Measurements from ENCODE around the gene CTLA4.

CTLA4 gene

GRCh38 chr2:203857656-203858055, 9.9 kb upstream of the CTLA4 start:
- Histone ChIP-seq H3K4me1 (ENCODE audit: insufficient read depth, insufficient read length) (no peaks in the 10 kb centered on the region), H3K4me3 (ENCODE audit: insufficient read length, low read depth) (no peak overlapping the region), H3K27me3 (ENCODE audit: insufficient read depth, insufficient read length) (no peaks in the 10 kb centered on the region), H3K9ac (ENCODE audit: insufficient read length, low read depth) (no peak overlapping the region), H3K36me3 (ENCODE audit: insufficient read depth, insufficient read length, low read length) (no peaks in the 10 kb centered on the region), H3K9me3 (ENCODE audit: insufficient read depth, low read length) (no peaks in the 10 kb centered on the region)
- TF ChIP-seq SUZ12 (IDR thresholded peaks at IDR 0.05; ENCODE audit: extremely low read depth, insufficient read depth, insufficient read length) (no peak), YY1 (IDR thresholded peaks at IDR 0.05; ENCODE audit: insufficient read depth, insufficient read length) (no peak), ZNF274 (IDR thresholded peaks at IDR 0.05; ENCODE audit: low read depth, low read length) (no peak)
- no peak for DNase-seq (ENCODE audit: low read depth, low spot score)

GRCh38 chr2:203858176-203858575, 9.4 kb upstream of the CTLA4 start:
- DNase-seq (ENCODE audit: low read depth, low spot score): no peak
- TF ChIP-seq SUZ12 (IDR thresholded peaks at IDR 0.05; ENCODE audit: extremely low read depth, insufficient read depth, insufficient read length) (no peak), YY1 (IDR thresholded peaks at IDR 0.05; ENCODE audit: insufficient read depth, insufficient read length) (no peak), ZNF274 (IDR thresholded peaks at IDR 0.05; ENCODE audit: low read depth, low read length) (no peak)
- no peak overlapping the region for H3K9ac ChIP-seq (ENCODE audit: insufficient read length, low read depth)

DNA sequence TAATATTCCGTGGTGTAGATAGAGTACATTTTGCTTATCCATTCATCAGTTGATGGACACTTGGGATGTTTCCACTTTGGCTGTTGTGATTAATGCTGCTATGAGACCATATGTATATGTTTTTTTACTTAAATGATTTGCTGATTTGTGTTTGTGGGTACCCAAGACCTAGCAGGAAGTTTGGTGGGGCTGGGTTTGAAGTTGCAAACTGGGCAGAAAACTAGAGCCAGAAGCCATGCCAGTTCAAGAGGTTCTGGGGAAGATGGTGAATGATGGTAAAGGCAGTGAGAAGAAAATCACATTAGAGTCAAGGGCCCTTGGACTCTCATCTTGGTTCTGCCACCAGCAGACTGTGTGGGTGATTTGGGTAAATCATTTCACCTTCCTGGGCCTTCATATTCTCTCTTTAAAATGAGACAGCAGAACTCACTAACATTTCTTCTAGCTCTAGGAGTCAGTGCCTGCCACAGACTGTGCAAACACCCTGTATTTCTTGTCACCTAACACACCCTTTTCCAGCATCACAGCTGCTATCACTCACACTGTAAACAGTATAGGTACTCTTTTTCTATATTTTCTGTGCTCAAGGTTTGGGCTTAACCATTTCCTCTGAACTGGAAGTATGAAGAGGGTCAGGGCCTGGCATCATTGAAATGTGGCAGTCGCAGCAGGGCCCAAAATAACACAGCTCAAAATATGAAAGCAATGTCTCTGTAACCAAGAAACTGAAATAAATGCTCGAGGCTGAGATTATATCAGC, 8.4 kb upstream of the CTLA4 start:
- Histone ChIP-seq H3K9me3 (ENCODE audit: insufficient read depth, low read length) (no peaks in the 10 kb centered on the region), H3K9ac (ENCODE audit: insufficient read length, low read depth) (no peak overlapping the region), H3K4me3 (ENCODE audit: insufficient read length, low read depth) (no peak overlapping the region), H3K27me3 (ENCODE audit: insufficient read depth, insufficient read length) (no peaks in the 10 kb centered on the region), H3K36me3 (ENCODE audit: insufficient read depth, insufficient read length, low read length) (no peaks in the 10 kb centered on the region), H3K4me1 (ENCODE audit: insufficient read depth, insufficient read length) (no peaks in the 10 kb centered on the region)
- DNase-seq (ENCODE audit: low read depth, low spot score): no peak
- TF ChIP-seq SUZ12 (IDR thresholded peaks at IDR 0.05; ENCODE audit: extremely low read depth, insufficient read depth, insufficient read length) (no peak), ZNF274 (IDR thresholded peaks at IDR 0.05; ENCODE audit: low read depth, low read length) (no peak), YY1 (IDR thresholded peaks at IDR 0.05; ENCODE audit: insufficient read depth, insufficient read length) (no peak)

More at GRCh38 chr2:203858176-203858575, 9.4 kb upstream of the CTLA4 start:
- no peaks in the 10 kb centered on the region for H3K9me3 ChIP-seq (ENCODE audit: insufficient read depth, low read length)
- H3K4me1 ChIP-seq (ENCODE audit: insufficient read depth, insufficient read length): no peaks in the 10 kb centered on the region
- H3K4me3 ChIP-seq (ENCODE audit: insufficient read length, low read depth): no peak overlapping the region
- no peaks in the 10 kb centered on the region for H3K27me3 ChIP-seq (ENCODE audit: insufficient read depth, insufficient read length)
- no peaks in the 10 kb centered on the region for H3K36me3 ChIP-seq (ENCODE audit: insufficient read depth, insufficient read length, low read length)

DNA sequence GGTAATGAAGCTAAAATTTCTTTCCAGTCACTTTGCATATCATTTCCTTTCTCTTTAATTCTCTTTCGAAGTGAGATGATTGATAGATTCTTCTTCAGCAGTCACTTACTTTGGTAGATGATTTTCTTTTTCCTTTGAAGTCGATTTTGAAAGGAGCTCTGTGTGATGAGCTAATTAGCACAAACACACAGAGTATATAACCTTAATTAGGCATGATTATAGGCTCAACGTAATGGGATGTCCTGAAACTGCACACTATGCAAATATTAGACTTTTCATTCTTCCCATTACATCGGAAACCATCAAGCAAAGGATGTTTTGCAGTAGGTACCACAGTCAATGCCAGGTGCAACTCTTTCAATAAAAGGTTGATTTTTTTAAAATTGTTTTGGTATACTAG, 6.4 kb upstream of the CTLA4 start:
- DNase-seq (ENCODE audit: low read depth, low spot score): no peak
- Histone ChIP-seq H3K36me3 (ENCODE audit: insufficient read depth, insufficient read length, low read length) (no peaks in the 10 kb centered on the region), H3K4me1 (ENCODE audit: insufficient read depth, insufficient read length) (no peaks in the 10 kb centered on the region), H3K27me3 (ENCODE audit: insufficient read depth, insufficient read length) (no peaks in the 10 kb centered on the region), H3K4me3 (ENCODE audit: insufficient read length, low read depth) (no peak overlapping the region), H3K9me3 (ENCODE audit: insufficient read depth, low read length) (no peaks in the 10 kb centered on the region), H3K9ac (ENCODE audit: insufficient read length, low read depth) (no peak overlapping the region)
- no peak for TF ChIP-seq ZNF274 (IDR thresholded peaks at IDR 0.05; ENCODE audit: low read depth, low read length)
- TF ChIP-seq YY1 (IDR thresholded peaks at IDR 0.05; ENCODE audit: insufficient read depth, insufficient read length): no peak
- TF ChIP-seq SUZ12 (IDR thresholded peaks at IDR 0.05; ENCODE audit: extremely low read depth, insufficient read depth, insufficient read length): no peak

- no peaks in the 10 kb centered on the region for H3K9me3 ChIP-seq (ENCODE audit: insufficient read depth, low read length)
- DNase-seq (ENCODE audit: low read depth, low spot score): no peak
- H3K4me3 ChIP-seq (ENCODE audit: insufficient read length, low read depth): no peak overlapping the region
- no peak overlapping the region for H3K9ac ChIP-seq (ENCODE audit: insufficient read length, low read depth)
- no peaks in the 10 kb centered on the region for H3K4me1 ChIP-seq (ENCODE audit: insufficient read depth, insufficient read length)
- H3K36me3 ChIP-seq (ENCODE audit: insufficient read depth, insufficient read length, low read length): no peaks in the 10 kb centered on the region
- TF ChIP-seq YY1 (IDR thresholded peaks at IDR 0.05; ENCODE audit: insufficient read depth, insufficient read length) (no peak), SUZ12 (IDR thresholded peaks at IDR 0.05; ENCODE audit: extremely low read depth, insufficient read depth, insufficient read length) (no peak), ZNF274 (IDR thresholded peaks at IDR 0.05; ENCODE audit: low read depth, low read length) (no peak)
- no peaks in the 10 kb centered on the region for H3K27me3 ChIP-seq (ENCODE audit: insufficient read depth, insufficient read length)
These were observed 6.0 kb upstream of the CTLA4 start for GRCh38 chr2:203861607-203862006.

DNA sequence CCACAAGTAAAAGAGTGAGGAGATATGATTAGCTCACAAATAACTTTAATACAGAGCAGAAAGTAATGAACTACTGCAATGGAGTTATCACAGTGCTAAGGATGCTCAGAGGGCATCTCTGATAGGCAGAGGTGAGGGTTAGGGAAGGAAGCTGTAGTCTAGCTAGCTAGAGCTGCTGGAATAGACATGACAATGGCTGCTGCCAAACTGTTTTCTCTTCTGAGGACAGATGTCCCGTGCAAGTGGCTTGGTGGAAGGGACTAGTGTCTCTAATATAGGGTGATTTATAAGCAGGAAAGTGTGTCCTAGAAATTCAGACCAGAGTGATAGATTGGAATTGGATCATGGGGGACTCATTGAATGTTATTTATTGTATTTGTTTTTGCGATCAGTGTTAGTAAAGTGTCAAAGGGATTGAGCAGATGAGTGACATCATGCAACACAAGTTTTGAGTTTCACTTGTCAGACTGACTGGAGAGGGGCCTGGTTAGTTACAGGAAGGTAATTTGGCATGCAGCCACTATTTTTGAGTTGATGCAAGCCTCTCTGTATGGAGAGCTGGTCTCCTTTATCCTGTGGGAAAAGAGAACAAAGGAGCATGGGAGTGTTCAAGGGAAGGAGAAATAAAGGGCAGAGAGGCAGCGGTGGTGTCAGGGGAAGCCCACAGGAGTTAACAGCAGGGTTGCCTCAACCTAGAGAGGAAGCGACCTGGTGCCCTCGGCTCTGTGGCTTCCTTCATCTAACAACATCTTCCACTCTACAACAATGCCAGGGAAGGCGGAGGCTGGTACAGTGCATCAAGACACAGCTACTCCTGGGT, 1.9 kb downstream of the CTLA4 start:
- TF ChIP-seq YY1 (IDR thresholded peaks at IDR 0.05; ENCODE audit: insufficient read depth, insufficient read length) (no peak), ZNF274 (IDR thresholded peaks at IDR 0.05; ENCODE audit: low read depth, low read length) (no peak), SUZ12 (IDR thresholded peaks at IDR 0.05; ENCODE audit: extremely low read depth, insufficient read depth, insufficient read length) (no peak)
- Histone ChIP-seq H3K27me3 (ENCODE audit: insufficient read depth, insufficient read length) (no peaks in the 10 kb centered on the region), H3K4me1 (ENCODE audit: insufficient read depth, insufficient read length) (no peaks in the 10 kb centered on the region), H3K9ac (ENCODE audit: insufficient read length, low read depth) (no peak overlapping the region), H3K9me3 (ENCODE audit: insufficient read depth, low read length) (no peaks in the 10 kb centered on the region), H3K36me3 (ENCODE audit: insufficient read depth, insufficient read length, low read length) (no peaks in the 10 kb centered on the region), H3K4me3 (ENCODE audit: insufficient read length, low read depth) (no peak overlapping the region)
- no peak for DNase-seq (ENCODE audit: low read depth, low spot score)

GRCh38 chr2:203870481-203870880, 2.9 kb downstream of the CTLA4 start:
- Histone ChIP-seq H3K4me3 (ENCODE audit: insufficient read length, low read depth) (no peak overlapping the region), H3K4me1 (ENCODE audit: insufficient read depth, insufficient read length) (no peaks in the 10 kb centered on the region), H3K9me3 (ENCODE audit: insufficient read depth, low read length) (no peaks in the 10 kb centered on the region), H3K36me3 (ENCODE audit: insufficient read depth, insufficient read length, low read length) (no peaks in the 10 kb centered on the region), H3K9ac (ENCODE audit: insufficient read length, low read depth) (no peak overlapping the region), H3K27me3 (ENCODE audit: insufficient read depth, insufficient read length) (no peaks in the 10 kb centered on the region)
- no peak for DNase-seq (ENCODE audit: low read depth, low spot score)
- TF ChIP-seq YY1 (IDR thresholded peaks at IDR 0.05; ENCODE audit: insufficient read depth, insufficient read length) (no peak), SUZ12 (IDR thresholded peaks at IDR 0.05; ENCODE audit: extremely low read depth, insufficient read depth, insufficient read length) (no peak), ZNF274 (IDR thresholded peaks at IDR 0.05; ENCODE audit: low read depth, low read length) (no peak)
